Keratinocyte (primary cell): ENCODE data around the gene TENM3. TPM values are rescaled to one million over a fixed set of nuclear protein-coding genes. Genes with fewer than 3 reads are reported as not detected.

ENCODE experiments used
- DNase-seq: peaks from one replicate; pipeline ENCODE4 v3.0.0-alpha.2; 2011; ENCODE audit warnings: low read depth, missing footprints, low spot score
- FAIRE-seq: peaks from 2 replicates; lab custom pipeline; 2011; peaks lifted over from hg19 to GRCh38; lab: Jason Lieb, UNC
- H2AFZ ChIP-seq: 2 replicates; pipeline ENCODE4 v1.6.0; 2012; ENCODE audit warnings: low read length, control low read depth, inconsistent platforms; ENCODE audit not compliant: control insufficient read depth
- H3K27ac ChIP-seq: 2 replicates; pipeline ENCODE4 v1.5.1; 2011; ENCODE audit warnings: low read length; ENCODE audit not compliant: control insufficient read depth, insufficient read depth
- H3K27me3 ChIP-seq: 3 replicates; pipeline ENCODE4 v1.6.0; 2011; ENCODE audit warnings: low read length; ENCODE audit not compliant: control insufficient read depth, insufficient read depth; ENCODE audit errors: extremely low read depth
- H3K36me3 ChIP-seq, 2 experiments: 2 replicates in 1 of 2; 3 replicates in 1 of 2; pipeline ENCODE4 v1.5.1; 2011; ENCODE audit warnings: low read length in 2 of 2, mild to moderate bottlenecking in 1 of 2; ENCODE audit not compliant: control insufficient read depth in 2 of 2, insufficient read depth in 2 of 2; ENCODE audit errors: extremely low read depth in 1 of 2
- H3K4me1 ChIP-seq: 3 replicates; pipeline ENCODE4 v1.5.1; 2011; ENCODE audit warnings: low read length; ENCODE audit not compliant: control insufficient read depth, insufficient read depth; ENCODE audit errors: extremely low read depth
- H3K4me2 ChIP-seq: 3 replicates; pipeline ENCODE4 v1.6.0; 2011; ENCODE audit warnings: low read depth, low read length; ENCODE audit not compliant: control insufficient read depth, insufficient read depth; ENCODE audit errors: extremely low read depth
- H3K4me3 ChIP-seq, 3 experiments: fragments of 200-600 bp in 1 of 3; sonication (generic) in 1 of 3; 2 replicates in 2 of 3; 3 replicates in 1 of 3; pipeline ENCODE4 v1.5.1; 2011 to 2016; ENCODE audit warnings: low read length in 3 of 3, mild to moderate bottlenecking in 3 of 3, control low read depth in 2 of 3, inconsistent platforms in 1 of 3, low read depth in 1 of 3, mixed read lengths in 1 of 3, mixed run types in 1 of 3, moderate library complexity in 1 of 3; ENCODE audit not compliant: control insufficient read depth in 2 of 3, insufficient read depth in 2 of 3; ENCODE audit errors: extremely low read depth in 1 of 3
- H3K79me2 ChIP-seq: 2 replicates; pipeline ENCODE4 v1.6.0; 2012; ENCODE audit warnings: low read length; ENCODE audit not compliant: control insufficient read depth, insufficient read depth
- H3K9ac ChIP-seq: 3 replicates; pipeline ENCODE4 v1.6.0; 2011; ENCODE audit warnings: low read length; ENCODE audit not compliant: control insufficient read depth, insufficient read depth; ENCODE audit errors: extremely low read depth
- H3K9me1 ChIP-seq: 3 replicates; pipeline ENCODE4 v1.6.0; 2011; ENCODE audit warnings: low read length; ENCODE audit not compliant: control insufficient read depth, insufficient read depth; ENCODE audit errors: extremely low read depth
- H3K9me3 ChIP-seq: 2 replicates; pipeline ENCODE4 v1.5.1; 2012; ENCODE audit warnings: low read depth, low read length; ENCODE audit not compliant: control insufficient read depth
- H4K20me1 ChIP-seq: 3 replicates; pipeline ENCODE4 v1.6.0; 2011; ENCODE audit warnings: low read length; ENCODE audit not compliant: control insufficient read depth, insufficient read depth; ENCODE audit errors: extremely low read depth
- CTCF ChIP-seq, 3 experiments: IDR thresholded peaks in 1 of 3; conservative IDR thresholded peaks in 1 of 3; optimal IDR thresholded peaks in 1 of 3; 2 replicates in 2 of 3; 3 replicates in 1 of 3; pipeline versions ENCODE3 to v1.5.1; 2011; ENCODE audit warnings: low read length in 3 of 3, mild to moderate bottlenecking in 3 of 3, moderate library complexity in 2 of 3, control low read depth in 1 of 3, inconsistent platforms in 1 of 3; ENCODE audit not compliant: insufficient read depth in 2 of 3; ENCODE audit errors: extremely low read depth in 1 of 3
- EZH2 ChIP-seq: IDR thresholded peaks from one replicate; pipeline ENCODE4 v1.6.1; 2012; ENCODE audit warnings: inconsistent platforms, mild to moderate bottlenecking, low read length, moderate library complexity
- dilution Hi-C: fragments of 300-500 bp; cut with MboI; formaldehyde crosslinking; loops from one replicate; pipeline ENCODE4 v1.7.0; 2020; ENCODE audit warnings: low sequenced_read_pairs; ENCODE audit not compliant: extremely low pct_ligation_motif_present
- polyA plus RNA-seq, 5 experiments: library from polyadenylated mRNA; depleted of rRNA in 3 of 5; stranded (reverse) in 3 of 5; stranded (forward) in 1 of 5; unstranded in 1 of 5; fragments of >200 nt; gene quantifications; 1 replicate in 1 of 5; 2 replicates in 3 of 5; 3 replicates in 1 of 5; pipeline versions ENCODE4 v1.2.1 to v1.2.3, GENCODE V29; 2011 to 2012; ENCODE audit warnings: missing spikeins in 2 of 5, low read depth in 1 of 5, low replicate concordance in 1 of 5

Gene TENM3
- polyA plus RNA-seq, 1 donor (not counting 4 experiments of a cell fraction or from before 2014, with no cell fraction given) = 17.0 TPM

GRCh38 chr4:182600856-182601255, 357.7 kb downstream of the TENM3 start:
- DNase-seq (no peak), FAIRE-seq (no peak)
- no peaks in the 10 kb centered on the region for H3K9me3 ChIP-seq
- H3K36me3 ChIP-seq = no peaks in the 10 kb centered on the region
- H2AFZ ChIP-seq = no peak overlapping the region
- H3K4me2 ChIP-seq = no peak overlapping the region
- H3K4me3 ChIP-seq = no peak overlapping the region
- dilution Hi-C loops = no loop called here
- H3K9ac ChIP-seq = no peak overlapping the region
- no peaks in the 10 kb centered on the region for H3K4me1 ChIP-seq
- H4K20me1 ChIP-seq = no peaks in the 10 kb centered on the region
- H3K27me3 ChIP-seq = no peaks in the 10 kb centered on the region
- no peaks in the 10 kb centered on the region for H3K9me1 ChIP-seq
- H3K27ac ChIP-seq = no peak overlapping the region
- H3K79me2 ChIP-seq = no peaks in the 10 kb centered on the region
- TF ChIP-seq EZH2 (no peak), CTCF (optimal IDR thresholded peaks at IDR 0.05 in 1 of 3, IDR thresholded peaks at IDR 0.05 in 1 of 3, conservative IDR thresholded peaks at IDR 0.05 in 1 of 3; ENCODE audit: extremely low read depth in 1 of 3, insufficient read depth in 2 of 3, low read length in 3 of 3) (no peak)

DNA sequence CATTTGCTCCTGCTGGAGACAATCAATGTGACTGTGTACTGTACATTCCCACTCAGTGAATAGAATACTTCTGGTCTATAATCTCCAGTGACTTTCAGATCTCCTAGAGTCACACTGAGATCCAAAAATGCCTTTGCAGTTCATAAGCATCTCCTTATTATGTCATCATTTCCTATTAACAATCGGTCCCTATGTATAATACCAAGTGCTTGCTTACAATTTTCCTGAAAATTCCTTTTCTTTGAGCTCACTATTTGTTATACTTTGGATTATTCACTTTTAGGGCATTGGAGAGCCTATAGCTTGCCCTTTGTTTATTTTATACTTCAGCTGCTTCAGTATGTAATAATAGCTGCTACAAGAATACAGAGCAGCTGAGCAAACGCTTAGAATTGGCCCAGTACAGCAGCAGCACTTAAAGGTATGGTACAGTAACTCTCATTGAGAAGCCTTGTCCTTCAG, 361.0 kb downstream of the TENM3 start:
- Histone ChIP-seq H3K4me3 (no peak overlapping the region), H4K20me1 (no peaks in the 10 kb centered on the region), H3K79me2 (no peaks in the 10 kb centered on the region), H3K4me2 (no peak overlapping the region), H3K27me3 (no peaks in the 10 kb centered on the region), H3K4me1 (no peaks in the 10 kb centered on the region), H3K9me1 (no peaks in the 10 kb centered on the region), H2AFZ (no peak overlapping the region), H3K9ac (no peak overlapping the region), H3K36me3 (no peaks in the 10 kb centered on the region), H3K9me3 (no peaks in the 10 kb centered on the region), H3K27ac (no peak overlapping the region)
- no peak for DNase-seq
- dilution Hi-C loops = no loop called here
- TF ChIP-seq CTCF (optimal IDR thresholded peaks at IDR 0.05 in 1 of 3, IDR thresholded peaks at IDR 0.05 in 1 of 3, conservative IDR thresholded peaks at IDR 0.05 in 1 of 3; ENCODE audit: extremely low read depth in 1 of 3, insufficient read depth in 2 of 3, low read length in 3 of 3) (no peak), EZH2 (no peak)
- FAIRE-seq = no peak
